Suppressor macrophage treated with lipopolysaccharide for 1 hour (primary cell): ENCODE measurements around the gene STAM.

Experiments used
- DNase-seq, 3 donors: peaks; one replicate each; pipeline ENCODE4 v3.0.0-alpha.2; 2020 to 2022

Gene STAM

DNA sequence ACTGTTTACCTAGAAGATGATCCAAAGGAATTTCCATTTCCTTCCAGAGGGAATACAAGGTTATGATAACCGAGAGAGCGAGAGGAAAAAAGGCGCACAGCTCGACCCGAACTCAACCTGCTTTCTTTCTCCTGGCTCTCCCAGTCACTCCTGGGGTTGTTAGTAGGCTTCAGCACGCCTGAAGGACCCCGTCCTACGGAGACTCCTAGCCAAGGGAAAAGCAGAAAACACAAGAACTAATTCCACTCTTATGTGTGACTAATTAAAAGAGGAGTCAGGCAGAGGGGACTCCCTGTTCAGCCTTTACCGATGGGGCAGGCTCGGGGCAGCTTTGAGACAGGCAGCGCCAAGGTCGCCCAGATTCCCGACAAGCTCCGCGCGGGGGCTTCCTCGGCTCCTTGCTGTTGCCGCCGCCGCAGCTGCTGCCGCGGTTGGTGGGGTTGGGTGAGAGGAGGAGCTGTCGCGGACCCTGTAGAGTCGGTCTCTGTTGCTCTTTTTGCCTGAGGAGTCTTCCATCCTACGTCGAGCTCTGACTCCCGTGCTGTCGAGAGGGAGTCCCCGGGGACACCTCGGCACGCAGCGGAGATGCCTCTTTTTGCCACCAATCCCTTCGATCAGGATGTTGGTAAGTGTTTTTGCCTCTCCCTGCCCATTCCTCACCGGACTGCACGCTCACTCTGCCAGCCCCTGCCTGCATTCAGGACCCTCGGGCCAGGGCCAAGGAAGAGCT lies at the start of gene STAM:
Gene STAM, plus strand, starts transcription at position 397 of the 730 bp plus-strand sequence. Its CDS starts 189 bp downstream, at position 586.
- DNase-seq, result peak; percentile 95 to 96 (median 95)

DNA sequence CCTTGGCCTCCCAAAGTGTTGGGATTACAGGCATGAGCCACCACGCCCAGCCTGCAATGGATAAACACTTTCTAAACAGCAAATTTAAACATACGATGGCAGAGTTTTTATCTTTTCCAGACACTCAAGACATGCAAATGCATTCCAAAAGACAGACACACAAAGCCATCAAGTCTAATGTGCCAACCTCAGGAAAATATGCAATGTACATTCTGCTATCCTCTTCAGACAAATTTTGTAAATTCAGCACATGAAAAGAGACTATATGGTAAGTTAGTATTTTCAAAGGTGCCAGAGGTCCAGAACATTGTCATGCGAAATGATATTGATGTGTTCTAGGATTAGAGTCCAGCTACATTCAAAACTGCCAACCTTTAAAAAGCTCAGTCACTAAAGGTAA lies 46.6 kb upstream of the STAM start:
- no peak for DNase-seq

DNA sequence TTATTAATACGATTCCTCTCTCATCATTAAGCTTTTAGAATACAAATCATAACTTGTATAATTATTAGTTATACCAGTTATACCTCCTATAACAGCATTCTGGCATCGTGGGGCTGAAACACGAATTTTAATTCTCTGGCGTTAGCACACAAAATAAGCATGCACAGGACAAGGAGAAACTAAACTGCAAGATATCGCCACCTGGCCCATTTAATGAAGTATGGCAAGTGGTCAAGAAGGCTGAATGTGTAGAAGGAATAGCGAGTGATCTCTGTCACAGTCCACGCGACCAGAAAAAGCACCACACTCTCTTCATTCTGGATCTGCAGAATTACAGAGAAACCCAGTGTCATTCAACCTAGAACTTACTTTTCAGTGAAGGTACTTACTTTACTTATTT lies 44.9 kb upstream of the STAM start:
- peak; percentile 16 to 46 (median 33) for DNase-seq

DNA sequence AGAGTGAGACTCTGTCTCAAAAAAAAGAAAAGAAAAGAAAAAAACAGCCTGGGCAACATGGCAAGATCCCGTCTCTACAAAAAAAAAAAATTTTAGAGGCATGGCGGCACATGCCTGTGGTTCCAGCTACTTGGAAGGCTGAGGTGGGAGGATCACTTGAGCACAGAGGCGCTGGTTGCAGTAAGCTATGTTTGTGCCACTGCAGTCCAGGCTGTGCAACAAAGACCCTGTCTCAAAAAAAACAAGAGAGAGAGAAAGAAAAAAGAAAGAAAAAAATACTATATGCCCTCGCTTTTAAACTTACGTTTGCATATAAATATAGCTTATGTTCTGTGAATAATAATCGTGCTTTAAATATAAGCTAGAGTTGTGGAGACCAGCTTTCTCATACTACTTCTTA lies 38.0 kb upstream of the STAM start:
- no peak for DNase-seq

DNA sequence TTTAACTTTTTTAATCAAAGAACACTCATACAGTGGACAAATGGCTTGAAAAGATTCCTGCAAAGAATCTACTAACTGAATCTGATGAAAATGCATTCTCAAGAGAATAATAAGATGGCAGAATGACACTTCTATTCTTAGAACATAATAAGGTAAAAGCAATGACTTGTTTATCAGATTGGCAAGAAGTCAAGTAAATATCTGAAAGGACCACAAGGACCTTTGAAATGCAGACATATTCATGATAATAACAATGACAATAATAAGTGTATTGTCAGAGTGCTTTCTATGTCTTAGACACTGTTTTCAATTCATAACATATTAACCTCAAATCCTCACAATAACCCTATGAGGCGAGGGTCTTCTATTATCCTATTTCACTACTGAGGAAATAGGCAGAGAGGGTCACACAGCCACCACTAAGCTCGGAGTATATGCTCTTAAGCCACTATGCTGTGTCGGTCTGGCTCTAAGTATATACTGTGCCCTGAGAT lies 37.4 kb upstream of the STAM start:
- DNase-seq, result no peak

DNA sequence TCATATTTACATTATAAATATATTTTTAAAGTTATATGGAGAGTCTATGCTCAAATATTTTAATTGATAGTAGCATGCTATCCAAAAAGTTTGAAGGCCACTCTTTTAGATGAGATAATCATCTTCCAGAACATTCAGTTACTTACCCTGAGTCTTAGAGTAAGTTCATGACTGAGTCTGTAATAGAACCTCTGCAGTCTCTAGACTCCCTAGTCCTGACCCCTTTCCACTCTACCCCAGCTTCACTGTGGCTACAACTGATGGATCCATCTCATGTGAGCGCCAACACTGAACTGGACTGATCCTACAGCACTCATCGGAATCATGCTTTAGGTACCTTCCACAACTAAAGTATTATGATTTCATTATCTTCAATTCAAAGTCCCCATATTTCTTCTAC lies 36.9 kb upstream of the STAM start:
- DNase-seq, result no peak

DNA sequence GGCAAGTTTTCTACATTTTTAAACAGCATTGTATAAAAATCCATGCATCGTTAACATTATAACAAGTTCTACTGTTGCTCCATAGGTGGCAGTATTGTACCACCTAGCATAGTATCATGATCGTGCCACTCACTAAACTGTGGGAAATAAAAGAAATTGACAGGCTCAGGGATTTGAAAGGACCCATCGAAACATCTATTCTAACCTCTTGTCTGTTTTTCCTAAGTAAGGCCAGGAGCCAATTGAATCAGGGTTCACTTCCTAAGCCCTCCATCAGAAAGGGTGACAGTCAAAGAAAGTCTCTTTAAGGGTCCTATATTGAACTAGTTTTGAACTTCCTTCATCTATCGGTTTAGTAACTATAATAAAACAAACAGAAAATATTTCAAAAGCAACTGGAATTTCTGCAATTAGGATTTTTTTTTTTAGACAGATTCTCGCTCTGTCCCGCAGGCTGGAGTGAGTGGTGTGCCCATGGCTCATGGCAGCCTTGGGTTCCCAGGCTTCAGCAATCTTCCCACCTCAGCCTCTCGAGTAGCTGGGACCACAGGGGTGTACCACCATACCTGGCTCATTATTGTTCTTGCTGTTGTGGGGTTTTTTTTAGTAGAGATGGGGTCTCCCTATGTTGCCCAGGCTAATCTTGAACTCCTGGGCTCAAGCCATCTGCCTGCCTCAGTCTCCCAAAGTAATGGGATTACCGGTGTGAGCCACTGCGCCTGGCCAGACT lies 36.2 kb upstream of the STAM start:
- peak; percentile 68 to 80 (median 71) for DNase-seq

DNA sequence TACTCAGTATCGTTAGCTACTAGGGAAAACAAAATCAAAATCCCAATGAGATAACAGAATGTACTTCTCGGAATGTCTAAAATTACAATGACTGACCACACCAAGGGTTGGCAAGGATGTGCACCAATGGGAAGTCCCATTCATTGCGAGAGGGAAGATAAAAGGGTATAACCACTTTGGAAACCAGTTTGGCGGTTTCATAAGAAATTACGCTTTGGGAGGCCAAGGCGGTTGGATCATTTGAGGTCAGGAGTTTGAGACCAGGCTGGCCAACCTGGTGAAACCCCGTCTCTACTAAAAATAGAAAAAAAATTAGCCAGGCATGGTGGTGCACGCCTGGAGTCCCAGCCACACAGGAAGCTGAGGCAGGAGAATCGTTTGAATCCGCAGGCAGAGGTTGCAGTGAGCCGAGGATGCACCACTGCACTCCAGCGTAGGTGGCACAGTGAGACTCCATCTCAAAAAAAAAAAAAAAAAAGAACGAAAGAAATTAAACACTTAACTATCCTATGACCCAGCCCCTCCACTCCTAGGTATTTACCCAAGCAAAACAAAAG lies 34.4 kb upstream of the STAM start:
- DNase-seq, result no peak

DNA sequence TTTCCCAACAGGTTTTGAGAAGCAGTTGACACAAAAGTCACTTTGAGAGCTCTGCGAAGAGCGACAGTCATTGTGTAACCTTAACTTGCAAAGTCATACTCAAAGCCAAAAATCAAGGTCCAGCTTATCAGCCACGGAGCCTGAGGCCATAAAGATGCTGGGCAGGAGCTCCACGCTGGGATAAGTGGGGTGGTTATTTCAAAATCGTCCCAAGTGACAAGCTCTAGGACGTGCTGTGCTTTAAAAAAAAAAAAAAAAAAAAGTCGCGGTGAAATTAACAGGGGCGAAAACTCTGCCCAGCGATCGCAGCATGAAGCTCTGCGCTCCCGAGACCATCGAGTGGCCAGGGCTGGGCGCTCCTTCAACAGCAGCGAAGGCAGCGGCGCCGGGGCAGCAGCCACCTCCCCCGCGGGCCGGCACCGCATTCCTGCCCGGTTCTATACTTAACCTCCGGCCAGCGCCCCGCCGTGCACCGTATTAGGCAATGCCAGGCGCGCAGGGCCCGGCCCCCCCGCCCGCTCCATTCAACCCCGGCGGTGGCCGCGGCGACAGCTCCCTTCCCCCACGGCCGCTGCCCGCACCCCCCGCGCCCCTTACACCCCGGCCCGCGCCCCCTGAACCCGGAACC lies 27.4 kb upstream of the STAM start:
- DNase-seq, result peak; percentile 40 to 79 (median 49)

DNA sequence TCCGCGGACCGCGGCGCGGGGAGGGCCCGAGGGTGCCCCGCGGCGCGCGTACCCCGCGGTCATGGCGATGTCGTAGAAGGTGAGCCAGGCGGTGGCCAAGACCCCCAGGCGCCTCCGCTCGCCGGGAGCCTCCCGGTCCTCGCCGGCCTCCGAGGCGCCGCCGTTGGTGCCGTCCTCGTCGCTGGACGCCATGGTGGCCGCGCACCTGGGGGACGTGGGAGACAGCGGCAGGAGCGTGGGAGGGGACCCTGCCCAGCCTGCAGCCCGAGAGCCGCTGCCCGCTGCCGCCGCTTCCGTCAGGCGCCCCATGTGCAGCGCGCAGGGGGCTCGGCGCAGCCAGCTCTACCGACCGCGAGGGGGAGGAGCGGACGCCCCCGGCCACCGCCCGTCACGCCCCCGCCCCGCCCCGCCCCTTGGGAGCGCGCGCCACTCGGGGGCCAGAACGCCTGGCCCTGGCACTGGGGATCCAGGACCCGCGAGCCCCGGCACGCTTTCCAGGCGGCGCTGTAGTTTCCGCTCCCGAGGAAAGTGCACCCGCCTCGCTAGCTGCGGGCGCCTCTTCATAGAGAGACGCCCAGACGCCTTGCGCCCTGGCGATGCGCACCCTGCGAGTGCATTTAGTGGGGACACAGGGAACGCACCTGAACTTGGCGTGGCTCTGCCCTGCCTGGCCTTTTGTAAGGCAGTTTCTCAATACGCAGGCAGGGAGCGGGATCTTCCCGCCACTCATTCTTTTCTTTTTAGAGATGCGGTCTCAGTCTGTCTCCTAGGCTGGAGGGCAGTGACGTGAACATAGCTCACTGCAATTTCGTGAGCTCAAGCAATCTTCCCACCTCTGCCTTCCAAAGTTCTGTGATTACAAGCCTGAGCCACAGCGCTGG lies 26.7 kb upstream of the STAM start, which contains the start of gene HACD1:
Gene HACD1, minus strand, starts transcription at position 344 of the 881 bp plus-strand sequence. Its CDS starts 35 bp downstream, at position 309.
- DNase-seq, result peak; percentile 58 to 83 (median 70)

DNA sequence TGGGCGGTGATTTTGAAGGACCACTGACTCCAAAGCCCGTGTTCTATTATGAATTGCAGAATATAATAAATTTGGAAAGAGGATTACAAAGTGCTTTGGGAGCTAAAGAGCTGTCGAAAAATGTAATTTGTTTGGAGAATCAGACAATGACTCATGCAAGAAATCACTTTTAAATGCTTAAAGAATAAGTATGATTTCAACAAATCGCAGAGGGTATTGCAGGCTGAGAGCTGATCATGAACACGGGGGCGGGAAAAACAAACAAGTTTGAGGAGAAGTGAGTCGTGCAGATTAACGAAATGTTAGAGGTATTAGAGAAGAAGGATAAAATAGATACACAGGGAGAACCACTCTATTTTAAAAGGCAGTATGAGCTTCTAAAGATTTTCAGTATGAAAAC lies 21.9 kb upstream of the STAM start:
- no peak for DNase-seq

DNA sequence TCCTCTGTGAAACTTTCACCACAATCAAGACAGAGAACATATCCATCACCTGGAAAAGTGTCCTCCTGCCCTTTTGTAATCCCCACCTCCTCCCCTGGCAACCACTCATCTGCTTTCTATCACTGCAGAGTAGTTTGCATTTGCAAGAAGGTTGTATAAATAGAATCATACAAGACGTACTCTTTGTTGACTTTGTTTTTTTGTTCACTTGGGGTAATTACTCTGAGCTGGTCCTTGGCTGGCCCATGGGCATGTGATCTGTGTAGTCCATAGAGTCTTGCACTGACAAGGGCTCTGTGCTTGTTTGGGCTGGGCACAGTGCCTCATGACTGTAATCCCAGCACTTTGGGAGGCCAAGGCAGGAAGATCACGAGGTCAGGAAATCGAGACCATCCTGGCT lies 19.0 kb upstream of the STAM start:
- no peak for DNase-seq

DNA sequence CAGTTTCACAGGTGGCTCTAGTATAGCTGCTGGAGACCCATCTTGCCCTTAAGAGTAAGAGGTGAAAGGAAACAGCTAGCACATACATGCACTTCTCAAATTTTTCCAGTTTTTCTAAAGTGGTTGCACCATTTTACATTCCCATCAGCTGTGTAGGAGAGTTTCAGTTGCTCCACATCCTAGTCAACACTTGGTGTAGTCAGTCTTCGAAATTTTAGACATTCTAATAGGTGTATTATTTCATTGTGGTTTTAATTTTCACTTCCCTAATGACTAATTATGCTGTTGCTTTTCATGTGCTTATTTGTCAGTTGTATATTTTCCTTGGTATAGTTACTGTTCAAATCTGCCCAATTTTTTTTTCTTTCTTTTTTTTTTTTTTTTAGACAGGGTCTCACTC lies 17.3 kb upstream of the STAM start:
- DNase-seq, result peak in 2 of 3 donors; percentile 38 to 39

DNA sequence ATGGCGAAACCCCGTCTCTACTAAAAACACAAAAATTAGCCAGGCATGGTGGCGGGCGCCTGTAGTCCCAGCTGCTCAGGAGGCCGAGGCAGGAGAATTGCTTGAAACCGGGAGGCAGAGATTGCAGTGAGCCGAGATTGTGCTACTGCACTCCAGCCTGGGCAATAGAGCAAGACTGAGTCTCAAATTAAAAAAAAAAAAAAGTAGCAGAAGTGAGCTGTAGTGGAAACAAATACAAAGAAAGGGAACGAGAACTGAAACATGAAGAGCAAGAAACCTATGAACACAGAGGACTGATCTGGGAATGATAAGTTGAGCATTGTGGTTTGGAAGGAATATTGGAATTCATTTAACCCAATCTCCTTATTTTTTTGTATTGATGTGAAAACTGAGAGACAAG lies 11.4 kb upstream of the STAM start:
- peak in 1 of 3 donors; percentile 24 for DNase-seq

DNA sequence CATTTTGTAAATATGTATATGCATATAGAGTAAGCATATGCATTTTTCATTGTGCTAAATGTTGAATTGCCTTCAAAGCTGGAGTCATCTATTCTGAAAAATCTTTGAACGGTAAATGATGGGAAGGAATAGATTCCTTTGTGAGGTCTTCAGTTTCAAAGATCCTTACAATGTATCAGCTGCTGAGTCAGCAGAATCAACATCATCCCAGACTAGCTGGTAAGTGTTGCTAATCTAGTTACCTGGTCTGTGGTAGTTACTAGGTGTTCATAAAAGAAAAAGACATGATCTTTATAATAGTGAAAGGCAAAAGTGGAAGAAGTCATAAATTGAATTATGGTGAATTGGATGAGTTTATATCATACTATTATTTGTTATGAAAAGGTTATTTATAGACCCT lies 10.6 kb upstream of the STAM start:
- DNase-seq, result no peak

DNA sequence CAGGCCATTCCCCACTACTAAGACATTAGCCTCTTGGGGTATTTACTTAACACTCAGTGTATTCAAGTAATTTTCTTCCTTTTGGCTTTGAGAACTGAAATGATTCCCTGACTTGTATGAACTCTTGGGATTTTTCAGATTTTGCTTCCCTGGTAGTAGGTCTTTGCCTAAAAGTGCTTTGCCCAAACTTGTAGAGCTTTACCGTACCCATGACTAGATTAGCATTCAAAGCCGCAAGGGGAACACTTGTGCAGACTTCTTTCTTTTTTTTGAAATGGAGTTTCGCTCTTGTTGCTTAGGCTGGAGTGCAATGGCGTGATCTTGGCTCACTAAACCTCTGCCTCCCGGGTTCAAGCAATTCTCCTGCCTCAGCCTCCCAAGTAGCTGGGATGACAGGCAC lies 6.1 kb upstream of the STAM start:
- DNase-seq, result no peak

DNA sequence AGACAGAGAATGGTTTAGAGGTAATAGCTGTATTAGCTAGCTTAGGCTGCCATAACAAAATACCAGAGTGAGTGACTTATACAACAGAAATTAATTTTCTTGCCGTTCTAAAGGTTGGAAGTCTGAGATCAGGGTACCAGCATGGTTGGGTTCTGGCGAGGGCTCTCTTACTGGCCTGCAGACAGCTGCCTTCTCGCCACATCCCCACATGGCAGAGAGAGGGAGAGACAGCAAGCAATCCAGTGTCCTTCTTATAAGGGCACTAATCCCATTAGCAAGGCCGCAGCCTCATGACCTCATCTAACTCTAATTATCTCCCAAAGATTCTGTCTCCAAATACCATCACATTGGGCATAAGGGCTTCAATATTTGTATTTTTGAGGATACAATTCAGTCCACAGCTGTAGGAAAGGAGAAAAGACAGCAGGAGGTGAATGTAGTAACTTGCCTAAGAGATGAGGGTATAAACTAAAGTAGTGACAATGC lies 3.6 kb upstream of the STAM start:
- no peak for DNase-seq

DNA sequence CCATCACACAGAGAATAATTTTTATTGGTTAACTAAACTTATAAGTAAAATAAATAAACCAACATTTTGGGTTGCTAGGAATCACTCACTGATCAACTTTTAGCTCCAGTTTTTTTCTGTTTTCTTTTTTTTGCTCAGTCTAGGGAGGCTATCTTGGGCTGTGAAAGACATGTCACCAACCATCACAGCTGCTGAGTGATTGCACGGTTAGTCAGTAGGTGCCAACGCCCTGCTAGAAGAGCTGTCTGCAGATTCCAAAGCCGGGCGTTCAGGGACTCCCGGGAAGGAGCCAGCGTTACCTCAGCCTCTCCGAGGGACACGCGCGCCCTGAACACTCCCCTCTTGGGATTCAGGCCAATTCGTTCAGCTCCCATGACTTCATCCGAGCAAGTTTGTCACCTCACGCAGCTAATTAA lies 604 bp upstream of the STAM start:
- DNase-seq, result peak in 2 of 3 donors; percentile 70 to 76

DNA sequence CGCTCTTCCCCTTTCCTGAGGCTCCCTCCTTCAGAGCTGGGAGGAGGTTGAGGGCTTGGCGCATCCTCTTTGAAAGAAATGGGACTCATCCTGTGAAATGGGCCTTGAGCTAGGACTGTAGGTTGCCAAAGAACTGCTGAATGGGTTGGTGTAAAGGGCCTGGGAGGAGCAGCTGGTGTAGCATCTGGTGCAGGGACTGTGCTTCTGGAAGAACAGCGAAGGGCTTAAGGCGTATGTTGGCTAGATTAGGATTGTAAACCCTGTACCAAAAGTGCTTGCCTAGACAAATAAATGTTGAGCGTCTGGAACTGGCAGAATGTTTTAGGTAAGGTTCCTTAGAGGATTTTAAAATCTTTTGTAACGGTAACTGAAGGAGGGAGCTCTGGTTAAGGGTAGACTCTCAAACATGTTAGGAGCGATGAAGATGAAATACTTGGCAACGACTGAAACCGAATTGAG lies 563 bp downstream of the STAM start:
- DNase-seq, result peak in 1 of 3 donors; percentile 30

DNA sequence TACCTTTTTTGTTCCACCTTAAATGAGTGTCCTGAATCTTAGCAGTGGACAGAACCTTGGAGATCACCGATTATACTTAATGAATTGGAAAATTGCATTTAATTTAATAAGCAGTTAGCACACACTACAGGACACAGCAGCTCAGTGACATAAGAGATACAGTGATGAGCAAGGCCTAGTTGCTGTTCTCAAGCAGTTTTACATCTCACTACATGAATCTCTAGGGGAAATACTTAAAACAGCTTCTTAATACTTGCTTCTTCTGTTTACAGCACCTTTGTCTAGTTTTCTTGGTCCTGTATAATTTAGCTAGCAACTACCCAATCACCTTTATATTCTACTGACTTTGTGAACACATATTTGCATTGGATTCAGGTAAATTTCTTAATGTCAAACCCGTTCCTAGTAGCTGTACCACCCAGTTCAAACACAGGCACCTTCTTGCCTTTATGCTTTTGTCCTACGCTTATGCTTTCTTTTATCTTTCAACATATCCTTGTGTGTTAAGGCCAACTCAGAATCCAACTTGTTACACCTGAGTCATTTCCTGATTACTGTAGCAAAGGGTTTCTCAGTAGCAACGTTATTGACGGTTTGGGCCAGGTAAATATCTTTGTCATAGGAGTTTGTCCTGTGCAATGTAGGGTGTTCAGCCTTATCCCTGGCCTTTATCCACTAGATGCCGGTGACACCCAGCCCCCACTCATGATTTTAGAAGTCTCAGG lies 1.8 kb downstream of the STAM start:
- DNase-seq, result peak in 1 of 3 donors; percentile 28

DNA sequence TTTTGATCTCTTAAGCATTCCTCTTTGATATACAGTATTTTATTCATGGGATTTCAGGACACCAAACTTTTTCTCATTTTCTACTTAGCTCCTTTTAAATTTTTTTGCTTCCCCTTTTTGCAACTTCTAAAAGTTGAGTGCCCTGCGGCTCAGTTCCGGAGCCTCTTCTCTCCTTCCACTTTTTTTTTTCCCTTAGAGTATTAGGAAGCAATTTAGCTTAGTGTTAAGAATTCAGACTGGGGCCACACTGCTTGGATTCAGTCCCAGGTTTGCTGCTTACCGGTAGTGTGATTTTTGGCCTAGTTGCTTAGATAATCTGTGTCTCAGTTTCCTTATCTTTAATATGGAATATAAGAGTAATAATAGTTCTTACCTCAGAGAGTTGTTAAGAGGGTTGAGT lies 3.4 kb downstream of the STAM start:
- peak; percentile 45 to 62 (median 50) for DNase-seq
